GM11168 (cell line): Measurements from ENCODE around the gene COL4A4.

Experiments used
- in situ Hi-C: fragments of 300-500 bp; cut with MboI; formaldehyde crosslinking; loops from one replicate; pipeline ENCODE4 v1.12.0; 2022; ENCODE audit warnings: low sequenced_read_pairs; ENCODE audit not compliant: unreplicated experiment

COL4A4 gene

GRCh38 chr2:226953206-226953605 is 210.8 kb downstream of the COL4A4 start:
- in situ Hi-C loops: no loop called here
